ENCODE results near the gene PRKCE.

DNA sequence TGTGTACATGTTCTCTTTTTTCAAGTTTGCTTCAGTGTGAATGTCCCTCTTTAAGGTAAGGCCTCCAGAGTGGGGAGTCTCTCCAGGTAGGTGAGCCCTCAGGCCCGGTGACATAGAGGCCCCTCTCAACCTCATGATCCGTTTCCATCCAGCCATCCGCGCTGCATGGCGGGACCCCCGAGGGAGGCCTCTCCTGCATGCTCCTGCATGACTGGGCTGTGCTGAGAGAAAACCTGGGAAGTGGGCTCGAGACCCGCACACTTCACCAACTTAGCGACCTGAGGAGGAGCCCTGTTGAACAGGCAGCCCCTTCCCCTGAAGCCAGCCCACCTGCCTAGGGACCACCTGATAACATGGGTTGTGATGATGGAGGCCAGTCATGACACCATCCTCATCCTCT, 514.4 kb downstream of the PRKCE start:
- TF ChIP-seq CEBPB (IDR thresholded peaks at IDR 0.05; ENCODE audit: low read depth, low read length), result no peak
- no peak for TF ChIP-seq POLR2A (IDR thresholded peaks at IDR 0.05; ENCODE audit: control extremely low read depth in 1 of 2, low read depth in 2 of 2, low read length in 2 of 2)
- TF ChIP-seq BACH1 (IDR thresholded peaks at IDR 0.05; ENCODE audit: low read length), result no peak
- TF ChIP-seq PHF8 (conservative IDR thresholded peaks at IDR 0.05; ENCODE audit: low read depth, low read length), result no peak
- TF ChIP-seq CHD1 (IDR thresholded peaks at IDR 0.05; ENCODE audit: low read depth, low read length), result no peak
- TF ChIP-seq, protein P1, sequence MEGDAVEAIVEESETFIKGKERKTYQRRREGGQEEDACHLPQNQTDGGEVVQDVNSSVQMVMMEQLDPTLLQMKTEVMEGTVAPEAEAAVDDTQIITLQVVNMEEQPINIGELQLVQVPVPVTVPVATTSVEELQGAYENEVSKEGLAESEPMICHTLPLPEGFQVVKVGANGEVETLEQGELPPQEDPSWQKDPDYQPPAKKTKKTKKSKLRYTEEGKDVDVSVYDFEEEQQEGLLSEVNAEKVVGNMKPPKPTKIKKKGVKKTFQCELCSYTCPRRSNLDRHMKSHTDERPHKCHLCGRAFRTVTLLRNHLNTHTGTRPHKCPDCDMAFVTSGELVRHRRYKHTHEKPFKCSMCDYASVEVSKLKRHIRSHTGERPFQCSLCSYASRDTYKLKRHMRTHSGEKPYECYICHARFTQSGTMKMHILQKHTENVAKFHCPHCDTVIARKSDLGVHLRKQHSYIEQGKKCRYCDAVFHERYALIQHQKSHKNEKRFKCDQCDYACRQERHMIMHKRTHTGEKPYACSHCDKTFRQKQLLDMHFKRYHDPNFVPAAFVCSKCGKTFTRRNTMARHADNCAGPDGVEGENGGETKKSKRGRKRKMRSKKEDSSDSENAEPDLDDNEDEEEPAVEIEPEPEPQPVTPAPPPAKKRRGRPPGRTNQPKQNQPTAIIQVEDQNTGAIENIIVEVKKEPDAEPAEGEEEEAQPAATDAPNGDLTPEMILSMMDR (IDR thresholded peaks at IDR 0.05; ENCODE audit: control extremely low read depth in 1 of 3, insufficient read depth in 1 of 3, low read depth in 1 of 3, low read length in 3 of 3), result no peak
- TF ChIP-seq, protein P2, sequence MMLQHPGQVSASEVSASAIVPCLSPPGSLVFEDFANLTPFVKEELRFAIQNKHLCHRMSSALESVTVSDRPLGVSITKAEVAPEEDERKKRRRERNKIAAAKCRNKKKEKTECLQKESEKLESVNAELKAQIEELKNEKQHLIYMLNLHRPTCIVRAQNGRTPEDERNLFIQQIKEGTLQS (IDR thresholded peaks at IDR 0.05; ENCODE audit: insufficient read depth, low read depth, low read length), result no peak
- TF ChIP-seq SAP30 (IDR thresholded peaks at IDR 0.05; ENCODE audit: insufficient read depth, insufficient replicate concordance, low read length), result no peak
